ENCODE results near the gene SGPP2. TPM values are rescaled to one million over a fixed set of nuclear protein-coding genes. Genes with fewer than 3 reads are reported as not detected.
"Not testable (repeated sequence)": the region's sequence is repeated elsewhere in the genome, so short reads cannot be mapped to it uniquely, and the experiment has no call there.

SGPP2 gene
- total RNA-seq, 1 donor: not detected

- no peak overlapping the region for H3K4me3 ChIP-seq (ENCODE audit: low read depth, low read length)
- no peak for DNase-seq (ENCODE audit: low read depth)
- TF ChIP-seq CTCF (IDR thresholded peaks at IDR 0.05; ENCODE audit: insufficient read depth, low read depth, low read length): peak; percentile 32
These were observed 158.6 kb downstream of the SGPP2 start for GRCh38 chr2:222582928-222583327.

GRCh38 chr2:222584589-222584988 lies 160.2 kb downstream of the SGPP2 start:
- H3K4me3 ChIP-seq (ENCODE audit: low read depth, low read length); DNase-seq (ENCODE audit: low read depth): not testable (repeated sequence)

- no peak for TF ChIP-seq CTCF (IDR thresholded peaks at IDR 0.05; ENCODE audit: insufficient read depth, low read depth, low read length)
- no peak overlapping the region for H3K4me3 ChIP-seq (ENCODE audit: low read depth, low read length)
- no peak for DNase-seq (ENCODE audit: low read depth)
These were observed 167.3 kb downstream of the SGPP2 start for GRCh38 chr2:222591661-222592060.

GRCh38 chr2:222592176-222592575 lies 167.8 kb downstream of the SGPP2 start:
- H3K4me3 ChIP-seq (ENCODE audit: low read depth, low read length): no peak overlapping the region
- DNase-seq (ENCODE audit: low read depth): no peak
- TF ChIP-seq CTCF (IDR thresholded peaks at IDR 0.05; ENCODE audit: insufficient read depth, low read depth, low read length): no peak

- no peak overlapping the region for H3K4me3 ChIP-seq (ENCODE audit: low read depth, low read length)
- TF ChIP-seq CTCF (IDR thresholded peaks at IDR 0.05; ENCODE audit: insufficient read depth, low read depth, low read length): no peak
- DNase-seq (ENCODE audit: low read depth): peak; percentile 82
These were observed 170.3 kb downstream of the SGPP2 start for GRCh38 chr2:222594679-222595078.

GRCh38 chr2:222595581-222595980 lies 171.2 kb downstream of the SGPP2 start:
- no peak for TF ChIP-seq CTCF (IDR thresholded peaks at IDR 0.05; ENCODE audit: insufficient read depth, low read depth, low read length)
- no peak overlapping the region for H3K4me3 ChIP-seq (ENCODE audit: low read depth, low read length)
- no peak for DNase-seq (ENCODE audit: low read depth)

- no peak for TF ChIP-seq CTCF (IDR thresholded peaks at IDR 0.05; ENCODE audit: insufficient read depth, low read depth, low read length)
- no peak overlapping the region for H3K4me3 ChIP-seq (ENCODE audit: low read depth, low read length)
- peak; percentile 76 for DNase-seq (ENCODE audit: low read depth)
These were observed 174.3 kb downstream of the SGPP2 start for GRCh38 chr2:222598611-222599010.
